ENCODE data around the gene NSG1. TPM values are rescaled to one million over a fixed set of nuclear protein-coding genes. Genes with fewer than 3 reads are reported as not detected.

NSG1 gene
- total and polyA plus RNA-seq, 2 donors (not counting 3 experiments of a cell fraction or from before 2014, with no cell fraction given), result 2.0 to 2.9 TPM

DNA sequence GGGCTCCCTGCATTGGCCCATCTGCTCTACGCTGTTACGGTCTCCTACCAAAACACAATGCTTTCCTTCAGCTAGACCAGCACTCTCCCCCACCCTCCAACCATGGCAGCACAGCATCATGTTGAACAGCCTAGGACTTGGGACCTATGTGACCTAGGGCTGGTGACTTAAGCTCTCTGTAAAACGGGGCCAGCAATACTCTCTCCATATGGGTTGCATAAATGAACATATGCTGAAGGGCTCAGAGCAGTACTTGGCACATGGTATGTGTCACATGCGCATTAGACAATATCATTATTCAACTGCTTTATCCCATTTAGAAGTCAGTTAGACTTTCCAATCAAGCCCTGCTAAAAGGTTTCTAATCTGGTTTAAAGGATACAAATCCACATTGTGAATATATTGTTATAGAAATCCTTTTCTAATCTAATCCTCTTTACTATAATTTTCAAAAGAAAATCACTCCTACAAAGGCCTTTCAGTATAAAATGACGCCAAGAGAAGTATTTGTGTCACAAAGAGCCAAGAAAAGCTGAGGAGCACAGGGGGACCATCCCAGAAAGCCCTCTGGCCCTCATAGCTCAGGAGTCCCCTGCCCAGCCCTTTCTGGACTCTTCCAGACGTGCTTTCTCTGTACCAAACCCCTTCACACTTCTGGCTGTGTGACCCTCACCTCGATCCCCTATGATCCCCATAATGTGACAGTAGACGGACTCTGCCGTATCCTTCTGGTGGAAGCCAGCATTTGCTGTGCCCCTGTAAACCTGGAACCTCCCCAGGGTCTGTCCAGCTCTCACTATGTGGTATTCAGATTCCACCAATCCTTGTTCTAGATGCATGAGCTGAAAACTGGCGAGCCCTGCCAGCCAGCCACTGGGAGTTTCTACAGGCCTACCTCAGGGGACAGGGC lies 42.3 kb downstream of the NSG1 start:
- CTCF ChIA-PET, result no interaction called here

More for the DNA sequence above, 42.3 kb downstream of the NSG1 start:
- intact Hi-C loops (cut with micrococcal nuclease) (no loop called here), dilution Hi-C loops (cut with MboI; ENCODE audit: extremely low pct_ligation_motif_present, low sequenced_read_pairs) (no loop called here)
- Histone ChIP-seq H3K36me3 (ENCODE audit: control insufficient read depth in 2 of 2, extremely low read depth in 1 of 2, insufficient read depth in 2 of 2, low read length in 2 of 2) (peaks cover 0 to 5% of the 10 kb centered on the region in 2 experiments), H3K9ac (replicated peaks; ENCODE audit: extremely low read depth, insufficient read depth, low read length) (no peak overlapping the region), H3K4me1 (ENCODE audit: control insufficient read depth, extremely low read depth, insufficient read depth, low read length) (peaks cover 4% of the 10 kb centered on the region), H3K79me2 (ENCODE audit: control insufficient read depth, insufficient read depth, low read length) (no peaks in the 10 kb centered on the region), H2AFZ (ENCODE audit: low read depth, low read length) (no peak overlapping the region), H3K4me3 (replicated peaks in 1 of 3; ENCODE audit: insufficient read depth in 1 of 3, low read depth in 1 of 3, low read length in 3 of 3) (no peak overlapping the region), H3K4me2 (ENCODE audit: insufficient read depth, low read length) (no peak overlapping the region), H3K9me3 (replicated peaks; ENCODE audit: control insufficient read depth, insufficient read depth, low read length) (no peaks in the 10 kb centered on the region), H3K27ac (ENCODE audit: insufficient read depth, low read depth, low read length) (no peak overlapping the region), H3K27me3 (ENCODE audit: control insufficient read depth in 2 of 2, insufficient read depth in 2 of 2, low read length in 2 of 2) (no peaks in the 10 kb centered on the region), H4K20me1 (replicated peaks; ENCODE audit: control insufficient read depth, extremely low read depth, insufficient read depth, low read length) (no peaks in the 10 kb centered on the region), H3K9me1 (replicated peaks; ENCODE audit: control insufficient read depth, extremely low read depth, insufficient read depth, low read length) (no peaks in the 10 kb centered on the region)
- BruUV-seq (replicated peaks), result no TSS peak
- TF ChIP-seq FOS (IDR thresholded peaks at IDR 0.05; ENCODE audit: borderline replicate concordance, insufficient read depth, low read length) (no peak), POLR2AphosphoS5 (IDR thresholded peaks at IDR 0.05; ENCODE audit: insufficient read depth, low read depth, low read length) (no peak), MYC (IDR thresholded peaks at IDR 0.05; ENCODE audit: low read depth, low read length) (no peak), EZH2 (IDR thresholded peaks at IDR 0.05; ENCODE audit: borderline replicate concordance, low read depth, low read length, severe bottlenecking) (no peak), POLR2A (IDR thresholded peaks at IDR 0.05; ENCODE audit: low read depth, low read length) (no peak), GATA2 (IDR thresholded peaks at IDR 0.05; ENCODE audit: insufficient read depth, insufficient read length, low read depth, low read length) (no peak), JUN (IDR thresholded peaks at IDR 0.05; ENCODE audit: borderline replicate concordance, insufficient read depth, insufficient read length, low read depth) (no peak)
- TF ChIP-seq, protein P1, sequence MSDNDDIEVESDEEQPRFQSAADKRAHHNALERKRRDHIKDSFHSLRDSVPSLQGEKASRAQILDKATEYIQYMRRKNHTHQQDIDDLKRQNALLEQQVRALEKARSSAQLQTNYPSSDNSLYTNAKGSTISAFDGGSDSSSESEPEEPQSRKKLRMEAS (IDR thresholded peaks at IDR 0.05; ENCODE audit: insufficient read depth, insufficient read length), result no peak
- TF ChIP-seq, protein P2, sequence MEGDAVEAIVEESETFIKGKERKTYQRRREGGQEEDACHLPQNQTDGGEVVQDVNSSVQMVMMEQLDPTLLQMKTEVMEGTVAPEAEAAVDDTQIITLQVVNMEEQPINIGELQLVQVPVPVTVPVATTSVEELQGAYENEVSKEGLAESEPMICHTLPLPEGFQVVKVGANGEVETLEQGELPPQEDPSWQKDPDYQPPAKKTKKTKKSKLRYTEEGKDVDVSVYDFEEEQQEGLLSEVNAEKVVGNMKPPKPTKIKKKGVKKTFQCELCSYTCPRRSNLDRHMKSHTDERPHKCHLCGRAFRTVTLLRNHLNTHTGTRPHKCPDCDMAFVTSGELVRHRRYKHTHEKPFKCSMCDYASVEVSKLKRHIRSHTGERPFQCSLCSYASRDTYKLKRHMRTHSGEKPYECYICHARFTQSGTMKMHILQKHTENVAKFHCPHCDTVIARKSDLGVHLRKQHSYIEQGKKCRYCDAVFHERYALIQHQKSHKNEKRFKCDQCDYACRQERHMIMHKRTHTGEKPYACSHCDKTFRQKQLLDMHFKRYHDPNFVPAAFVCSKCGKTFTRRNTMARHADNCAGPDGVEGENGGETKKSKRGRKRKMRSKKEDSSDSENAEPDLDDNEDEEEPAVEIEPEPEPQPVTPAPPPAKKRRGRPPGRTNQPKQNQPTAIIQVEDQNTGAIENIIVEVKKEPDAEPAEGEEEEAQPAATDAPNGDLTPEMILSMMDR (IDR thresholded peaks at IDR 0.05; ENCODE audit: extremely low read depth in 1 of 2, insufficient read depth in 1 of 2, low read depth in 1 of 2, low read length in 2 of 2), result no peak
- POLR2A ChIA-PET, result no interaction called here
- DNase-seq (ENCODE audit: low read depth, low spot score), result no peak
- FAIRE-seq, result no peak

Measured in endothelial cell of umbilical vein (primary cell).